ENCODE results near the gene NAA50. TPM values are rescaled to one million over a fixed set of nuclear protein-coding genes. Genes with fewer than 3 reads are reported as not detected.

Gene NAA50
- total RNA-seq, 1 experiment from 2014 or later: 290 TPM

- Histone ChIP-seq H3K27me3 (no peaks in the 10 kb centered on the region), H3K27ac (no peak overlapping the region), H3K4me3 (no peak overlapping the region), H3K9me3 (replicated peaks) (no peaks in the 10 kb centered on the region; the same call in 1 of the 2 replicates), H3K4me1 (no peaks in the 10 kb centered on the region), H3K36me3 (0 out of 2 replicates have a peak, but pooled peaks cover 2% of the 10 kb centered on the region)
- no peak for DNase-seq
Measured at GRCh38 chr3:113753376-113753985, 7.4 kb upstream of the NAA50 start.

- Histone ChIP-seq H3K36me3 (no peaks in the 10 kb centered on the region), H3K27me3 (no peaks in the 10 kb centered on the region)
Measured at GRCh38 chr3:113751141-113751540, 5.1 kb upstream of the NAA50 start.

GRCh38 chr3:113747283-113748046 lies 1.4 kb upstream of the NAA50 start:
- no peaks in the 10 kb centered on the region for H3K9me3 ChIP-seq (replicated peaks)
- peak overlapping the region; percentile 98; the same call in 1 of the 2 replicates for H3K27ac ChIP-seq
- peak overlapping the region; percentile 94 for H3K4me3 ChIP-seq
- peak in 1 of 2 experiments; percentile 53 for DNase-seq
- no peaks in the 10 kb centered on the region for H3K27me3 ChIP-seq
- H3K4me1 ChIP-seq: peaks cover 4% of the 10 kb centered on the region; the same call in 1 of the 2 replicates
- 0 out of 2 replicates have a peak, but pooled peaks cover 3% of the 10 kb centered on the region for H3K36me3 ChIP-seq

More at GRCh38 chr3:113751141-113751540, 5.1 kb upstream of the NAA50 start:
- no peaks in the 10 kb centered on the region for H3K9me3 ChIP-seq (replicated peaks)
- no peak overlapping the region for H3K4me3 ChIP-seq
- no peak overlapping the region for H3K27ac ChIP-seq
- no peak for DNase-seq
- H3K4me1 ChIP-seq: no peaks in the 10 kb centered on the region

- Histone ChIP-seq H3K36me3 (0 out of 2 replicates have a peak, but pooled peaks cover 3% of the 10 kb centered on the region), H3K4me3 (peak within 1 kb of the TSS; percentile 94), H3K27me3 (no peaks in the 10 kb centered on the region), H3K4me1 (peaks cover 4% of the 10 kb centered on the region; the same call in 1 of the 2 replicates), H3K27ac (peak within 1 kb of the TSS; percentile 98), H3K9me3 (replicated peaks) (no peaks in the 10 kb centered on the region)
- DNase-seq: peak; percentile 91 to 96
Measured at GRCh38 chr3:113746548-113747282, 666 bp upstream of the NAA50 start, which contains the start of gene ATP6V1A. Gene ATP6V1A, plus strand, starts transcription at chr3:113747035. Its CDS starts 31,719 bp downstream, at chr3:113778754.

GRCh38 chr3:113744941-113745755 lies 901 bp downstream of the NAA50 start:
- Histone ChIP-seq H3K27ac (peak overlapping the region; percentile 98), H3K4me3 (peak overlapping the region; percentile 94), H3K36me3 (0 out of 2 replicates have a peak, but pooled peaks cover 3% of the 10 kb centered on the region), H3K27me3 (no peaks in the 10 kb centered on the region), H3K4me1 (peaks cover 4% of the 10 kb centered on the region; the same call in 1 of the 2 replicates), H3K9me3 (replicated peaks) (no peaks in the 10 kb centered on the region)
- peak; percentile 71 to 87 for DNase-seq

GRCh38 chr3:113743006-113743630 lies 2.9 kb downstream of the NAA50 start:
- Histone ChIP-seq H3K27me3 (no peaks in the 10 kb centered on the region), H3K4me1 (peaks cover 4% of the 10 kb centered on the region; the same call in 1 of the 2 replicates), H3K4me3 (no peak overlapping the region), H3K36me3 (0 out of 2 replicates have a peak, but pooled peaks cover 3% of the 10 kb centered on the region), H3K9me3 (replicated peaks) (no peaks in the 10 kb centered on the region), H3K27ac (no peak overlapping the region)
- no peak for DNase-seq

GRCh38 chr3:113741620-113742019 lies 4.4 kb downstream of the NAA50 start:
- Histone ChIP-seq H3K4me1 (peaks cover 8% of the 10 kb centered on the region; the same call in 1 of the 2 replicates), H3K9me3 (replicated peaks) (no peaks in the 10 kb centered on the region), H3K4me3 (no peak overlapping the region), H3K27ac (no peak overlapping the region), H3K27me3 (no peaks in the 10 kb centered on the region), H3K36me3 (0 out of 2 replicates have a peak, but pooled peaks cover 3% of the 10 kb centered on the region)
- no peak for DNase-seq

GRCh38 chr3:113741086-113741485 lies 5.0 kb downstream of the NAA50 start:
- Histone ChIP-seq H3K9me3 (replicated peaks) (no peaks in the 10 kb centered on the region), H3K4me1 (peaks cover 8% of the 10 kb centered on the region; the same call in 1 of the 2 replicates), H3K4me3 (no peak overlapping the region), H3K27ac (no peak overlapping the region), H3K27me3 (no peaks in the 10 kb centered on the region), H3K36me3 (0 out of 2 replicates have a peak, but pooled peaks cover 3% of the 10 kb centered on the region)
- no peak for DNase-seq

- Histone ChIP-seq H3K9me3 (replicated peaks) (no peaks in the 10 kb centered on the region), H3K4me3 (no peak overlapping the region), H3K27me3 (no peaks in the 10 kb centered on the region), H3K27ac (no peak overlapping the region), H3K4me1 (0 out of 2 replicates have a peak, but pooled peaks cover 4% of the 10 kb centered on the region), H3K36me3 (peaks cover 3% of the 10 kb centered on the region; the same call in 1 of the 2 replicates)
- DNase-seq: peak; percentile 22 to 73
Measured at GRCh38 chr3:113736548-113737089, 9.4 kb downstream of the NAA50 start.

GRCh38 chr3:113731694-113732093 lies 14.4 kb downstream of the NAA50 start:
- peaks cover 9% of the 10 kb centered on the region; the same call in 1 of the 2 replicates for H3K36me3 ChIP-seq
- H3K4me3 ChIP-seq: no peak overlapping the region
- H3K27ac ChIP-seq: no peak overlapping the region
- no peaks in the 10 kb centered on the region for H3K27me3 ChIP-seq
- no peaks in the 10 kb centered on the region for H3K4me1 ChIP-seq
- DNase-seq: no peak
- H3K9me3 ChIP-seq (replicated peaks): no peaks in the 10 kb centered on the region

GRCh38 chr3:113730550-113730949 lies 15.5 kb downstream of the NAA50 start:
- H3K4me1 ChIP-seq: no peaks in the 10 kb centered on the region
- H3K27ac ChIP-seq: no peak overlapping the region
- H3K36me3 ChIP-seq: peaks cover 12% of the 10 kb centered on the region; the same call in 1 of the 2 replicates
- H3K9me3 ChIP-seq (replicated peaks): no peaks in the 10 kb centered on the region
- DNase-seq: no peak
- no peaks in the 10 kb centered on the region for H3K27me3 ChIP-seq
- no peak overlapping the region for H3K4me3 ChIP-seq

GRCh38 chr3:113728661-113729060 lies 17.4 kb downstream of the NAA50 start:
- H3K4me1 ChIP-seq: no peaks in the 10 kb centered on the region
- H3K27me3 ChIP-seq: no peaks in the 10 kb centered on the region
- no peaks in the 10 kb centered on the region for H3K9me3 ChIP-seq (replicated peaks)
- no peak overlapping the region for H3K27ac ChIP-seq
- no peak overlapping the region for H3K4me3 ChIP-seq
- DNase-seq: no peak
- peaks cover 25% of the 10 kb centered on the region for H3K36me3 ChIP-seq

- Histone ChIP-seq H3K27me3 (no peaks in the 10 kb centered on the region), H3K36me3 (peaks cover 58% of the 10 kb centered on the region), H3K4me1 (no peaks in the 10 kb centered on the region), H3K4me3 (no peak overlapping the region), H3K27ac (no peak overlapping the region), H3K9me3 (replicated peaks) (no peaks in the 10 kb centered on the region)
- no peak for DNase-seq
Measured at GRCh38 chr3:113721636-113722035, 24.4 kb downstream of the NAA50 start.

All from SJCRH30 (cell line).